ENCODE measurements around the gene GPX1.
"Not testable (repeated sequence)": the region's sequence is repeated elsewhere in the genome, so short reads cannot be mapped to it uniquely, and the experiment has no call there.

The GPX1 gene

GRCh38 chr3:49358217-49358883 is at the start of gene GPX1:
TSS of gene GPX1 (minus strand) at chr3:49358353. CDS start at chr3:49358278, 75 bp downstream.
- peak; percentile 88 for DNase-seq (ENCODE audit: low spot score)

- DNase-seq (ENCODE audit: low spot score) = no peak
These were observed 48.7 kb upstream of the GPX1 start for GRCh38 chr3:49406571-49407565.

- DNase-seq (ENCODE audit: low spot score) = not testable (repeated sequence)
These were observed 47.4 kb upstream of the GPX1 start for GRCh38 chr3:49405570-49405969.

GRCh38 chr3:49403891-49404290 is 45.7 kb upstream of the GPX1 start:
- DNase-seq (ENCODE audit: low spot score) = no peak

- no peak for DNase-seq (ENCODE audit: low spot score)
These were observed 43.6 kb upstream of the GPX1 start for GRCh38 chr3:49401766-49402165.

- DNase-seq (ENCODE audit: low spot score) = no peak
These were observed 41.3 kb upstream of the GPX1 start for GRCh38 chr3:49399461-49399860.

GRCh38 chr3:49397470-49397869 is 39.3 kb upstream of the GPX1 start:
- DNase-seq (ENCODE audit: low spot score) = peak; percentile 75

GRCh38 chr3:49391310-49391709 is 33.2 kb upstream of the GPX1 start:
- not testable (repeated sequence) for DNase-seq (ENCODE audit: low spot score)

GRCh38 chr3:49389297-49389696 is 31.1 kb upstream of the GPX1 start:
- DNase-seq (ENCODE audit: low spot score) = no peak

GRCh38 chr3:49388289-49388820 is 30.2 kb upstream of the GPX1 start:
- no peak for DNase-seq (ENCODE audit: low spot score)

GRCh38 chr3:49387721-49388120 is 29.6 kb upstream of the GPX1 start:
- no peak for DNase-seq (ENCODE audit: low spot score)

- no peak for DNase-seq (ENCODE audit: low spot score)
These were observed 28.1 kb upstream of the GPX1 start for GRCh38 chr3:49386056-49386756.

- DNase-seq (ENCODE audit: low spot score) = no peak
These were observed 27.5 kb upstream of the GPX1 start for GRCh38 chr3:49385617-49386016.

- DNase-seq (ENCODE audit: low spot score) = no peak
These were observed 25.2 kb upstream of the GPX1 start for GRCh38 chr3:49383387-49383786.

- DNase-seq (ENCODE audit: low spot score) = peak; percentile 21
These were observed 20.2 kb upstream of the GPX1 start for GRCh38 chr3:49378249-49378895.

- DNase-seq (ENCODE audit: low spot score) = no peak
These were observed 19.3 kb upstream of the GPX1 start for GRCh38 chr3:49377483-49377882.

- DNase-seq (ENCODE audit: low spot score) = no peak
These were observed 13.8 kb upstream of the GPX1 start for GRCh38 chr3:49371946-49372345.

GRCh38 chr3:49370585-49371290 is 12.6 kb upstream of the GPX1 start:
- DNase-seq (ENCODE audit: low spot score) = no peak

GRCh38 chr3:49362561-49362960 is 4.4 kb upstream of the GPX1 start:
- DNase-seq (ENCODE audit: low spot score) = no peak

- DNase-seq (ENCODE audit: low spot score) = no peak
These were observed 1.5 kb upstream of the GPX1 start for GRCh38 chr3:49359623-49360022.

- DNase-seq (ENCODE audit: low spot score) = no peak
These were observed 702 bp upstream of the GPX1 start for GRCh38 chr3:49358884-49359225.
